22Rv1 (cell line): ENCODE results near the gene ATG13.

Source experiments
- ZFX ChIP-seq: fragments of 450-650 bp; IDR thresholded peaks from 2 replicates; pipeline ENCODE4 v1.6.1; 2017; ENCODE audit warnings: antibody characterized with exemption, borderline replicate concordance
- TF ChIP-seq, protein P1 (sequence below): fragments of 450-650 bp; IDR thresholded peaks from 2 replicates; pipeline ENCODE4 v1.5.1; 2017; ENCODE audit warnings: mild to moderate bottlenecking

DNA sequence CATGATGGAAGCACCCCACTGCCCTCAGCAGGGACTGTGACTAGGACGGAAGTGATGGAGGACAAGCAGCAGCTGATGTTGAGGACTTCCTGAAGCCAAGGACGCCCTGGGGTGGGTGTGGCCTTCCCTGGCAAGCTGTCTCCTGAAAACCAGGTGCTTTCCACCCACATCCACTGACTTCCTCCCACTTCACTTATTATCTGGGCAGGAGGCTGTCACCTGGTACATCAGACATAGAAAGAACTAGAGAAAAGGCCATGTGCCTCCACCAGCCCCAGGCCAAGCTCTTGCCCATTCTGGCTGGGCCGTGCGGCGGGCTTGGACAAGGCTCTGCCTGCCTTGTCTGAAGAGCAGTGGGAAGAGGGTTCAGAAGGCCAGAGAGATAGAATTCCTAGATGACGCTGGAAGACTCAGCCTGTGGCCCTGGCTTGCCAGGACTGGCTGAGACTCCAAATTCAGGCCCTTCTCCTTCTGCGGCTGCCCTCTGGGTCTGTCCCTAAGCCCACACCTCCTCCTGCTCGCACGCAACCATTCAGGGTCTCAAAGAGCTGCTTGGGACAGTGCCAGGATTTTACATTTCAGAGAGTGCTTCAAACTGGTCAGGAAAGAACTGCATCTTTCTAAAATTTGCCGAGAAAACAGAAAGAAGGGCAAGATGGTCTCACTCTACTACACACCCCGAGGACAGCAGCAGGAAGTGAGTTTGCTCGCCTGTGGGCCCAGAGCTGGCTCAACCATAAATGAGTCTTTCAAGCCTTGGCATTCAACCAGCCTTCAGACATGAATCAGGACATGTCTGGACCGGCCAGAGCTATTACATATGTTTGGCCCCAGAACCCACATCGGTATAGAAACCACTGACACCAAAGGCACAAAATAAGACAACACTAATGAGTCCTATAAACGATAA is 69.8 kb downstream of the ATG13 start:
- TF ChIP-seq, protein P1, sequence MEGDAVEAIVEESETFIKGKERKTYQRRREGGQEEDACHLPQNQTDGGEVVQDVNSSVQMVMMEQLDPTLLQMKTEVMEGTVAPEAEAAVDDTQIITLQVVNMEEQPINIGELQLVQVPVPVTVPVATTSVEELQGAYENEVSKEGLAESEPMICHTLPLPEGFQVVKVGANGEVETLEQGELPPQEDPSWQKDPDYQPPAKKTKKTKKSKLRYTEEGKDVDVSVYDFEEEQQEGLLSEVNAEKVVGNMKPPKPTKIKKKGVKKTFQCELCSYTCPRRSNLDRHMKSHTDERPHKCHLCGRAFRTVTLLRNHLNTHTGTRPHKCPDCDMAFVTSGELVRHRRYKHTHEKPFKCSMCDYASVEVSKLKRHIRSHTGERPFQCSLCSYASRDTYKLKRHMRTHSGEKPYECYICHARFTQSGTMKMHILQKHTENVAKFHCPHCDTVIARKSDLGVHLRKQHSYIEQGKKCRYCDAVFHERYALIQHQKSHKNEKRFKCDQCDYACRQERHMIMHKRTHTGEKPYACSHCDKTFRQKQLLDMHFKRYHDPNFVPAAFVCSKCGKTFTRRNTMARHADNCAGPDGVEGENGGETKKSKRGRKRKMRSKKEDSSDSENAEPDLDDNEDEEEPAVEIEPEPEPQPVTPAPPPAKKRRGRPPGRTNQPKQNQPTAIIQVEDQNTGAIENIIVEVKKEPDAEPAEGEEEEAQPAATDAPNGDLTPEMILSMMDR, result no peak
- no peak for TF ChIP-seq ZFX
